Mucosa of descending colon (tissue), 3 donors: Measurements from ENCODE around the gene SLC26A9. TPM values are rescaled to one million over a fixed set of nuclear protein-coding genes. Genes with fewer than 3 reads are reported as not detected.

Experiments used
- ATAC-seq: fragments of 200-7000 bp; cut with Tn5 transposase; one replicate; pipeline ENCODE4 v1.9.1; 2020; ENCODE audit warnings: mild to moderate bottlenecking, moderate library complexity
- DNase-seq, 3 donors: peaks; one replicate each; pipeline ENCODE4 v3.0.0-alpha.2; 2020
- H3K36me3 ChIP-seq: fragments of 200-600 bp; one replicate; pipeline ENCODE4 v1.8.0; 2021; ENCODE audit warnings: low read depth, mild to moderate bottlenecking
- H3K4me1 ChIP-seq: fragments of 200-600 bp; one replicate; pipeline ENCODE4 v1.8.0; 2021; ENCODE audit warnings: low read depth, mild to moderate bottlenecking
- H3K4me3 ChIP-seq: fragments of 200-600 bp; one replicate; pipeline ENCODE4 v1.8.0; 2021; ENCODE audit warnings: mild to moderate bottlenecking
- H3K9me3 ChIP-seq: fragments of 200-600 bp; one replicate; pipeline ENCODE4 v1.8.0; 2021; ENCODE audit warnings: mild to moderate bottlenecking
- CTCF ChIP-seq: fragments of 200-600 bp; IDR thresholded peaks from one replicate; pipeline ENCODE4 v1.8.0; 2022; ENCODE audit warnings: antibody characterized with exemption, mild to moderate bottlenecking
- intact Hi-C, 2 donors: fragments of 100-400 bp; cut with DNase I in 1 of 2; cut with micrococcal nuclease in 1 of 2; formaldehyde crosslinking; loops; one replicate each; pipeline versions ENCODE4 v1.11.0 to v1.11.1; 2022; cut with DNase I, micrococcal nuclease
- total RNA-seq, 3 donors: library from RNA; stranded (reverse); fragmentation: NEBNext Ultra II Directional in 2 of 3; extraction: Animal tissue kit (Norgen Biotek cat#: 25700) in 2 of 3; gene quantifications; one replicate each; pipeline versions ENCODE4 v1.2.1 to v1.2.4, GENCODE V29; 2021 to 2023
- donor health status: DM: no; HTN: no; CAD: no; lungs with moderate emphysema.
- donor health status: DM: no; HTN: no; CAD: no.
- donor health status: DM: no; HTN: yes; CAD: no.

Gene SLC26A9
- total RNA-seq, 3 donors from 2014 or later, result not detected

- Histone ChIP-seq H3K36me3 (no peaks in the 10 kb centered on the region), H3K9me3 (no peaks in the 10 kb centered on the region), H3K4me3 (no peak overlapping the region), H3K4me1 (no peaks in the 10 kb centered on the region)
- DNase-seq (peak in 1 of 3 donors; percentile 12), ATAC-seq (peak; percentile 16)
- no peak for TF ChIP-seq CTCF
- intact Hi-C loops, result no loop called here
Observed at GRCh38 chr1:205939690-205940330, 3.4 kb downstream of the SLC26A9 start.

GRCh38 chr1:205938682-205939081 lies 4.6 kb downstream of the SLC26A9 start:
- no peaks in the 10 kb centered on the region for H3K9me3 ChIP-seq
- DNase-seq, result peak in 1 of 3 donors; percentile 2
- intact Hi-C loops, result no loop called here
- TF ChIP-seq CTCF, result no peak
- no peak for ATAC-seq
- H3K4me3 ChIP-seq, result no peak overlapping the region
- H3K4me1 ChIP-seq, result no peaks in the 10 kb centered on the region
- no peaks in the 10 kb centered on the region for H3K36me3 ChIP-seq

GRCh38 chr1:205936846-205937586 lies 6.2 kb downstream of the SLC26A9 start:
- no peaks in the 10 kb centered on the region for H3K9me3 ChIP-seq
- intact Hi-C loops, result no loop called here
- ATAC-seq (no peak), DNase-seq (peak in 1 of 3 donors; percentile 2)
- TF ChIP-seq CTCF, result no peak
- H3K4me3 ChIP-seq, result no peak overlapping the region
- H3K4me1 ChIP-seq, result no peaks in the 10 kb centered on the region
- no peaks in the 10 kb centered on the region for H3K36me3 ChIP-seq

DNA sequence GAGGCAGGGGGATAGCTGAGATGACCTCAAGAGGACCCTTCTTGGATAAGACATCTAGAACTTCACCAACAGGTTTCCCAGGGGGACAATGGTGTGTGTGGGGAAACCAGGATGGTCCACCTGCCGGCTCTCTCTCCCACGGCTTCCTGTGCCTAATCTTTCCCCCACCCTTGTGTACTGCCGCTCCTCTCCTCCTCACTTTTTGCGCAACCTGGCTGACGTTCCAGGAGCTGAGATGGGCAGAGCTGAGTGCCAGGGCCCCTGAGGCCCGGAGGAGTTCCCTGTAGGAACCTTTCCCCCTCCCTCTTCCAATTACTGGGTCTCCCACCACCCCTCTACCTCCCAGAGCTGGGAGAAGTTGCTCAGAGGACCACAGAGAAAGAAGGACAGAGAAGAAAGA lies 6.9 kb downstream of the SLC26A9 start:
- no peaks in the 10 kb centered on the region for H3K4me1 ChIP-seq
- no peaks in the 10 kb centered on the region for H3K36me3 ChIP-seq
- DNase-seq (no peak), ATAC-seq (no peak)
- no peaks in the 10 kb centered on the region for H3K9me3 ChIP-seq
- intact Hi-C loops, result no loop called here
- H3K4me3 ChIP-seq, result no peak overlapping the region
- TF ChIP-seq CTCF, result no peak

- DNase-seq, result no peak
Observed at GRCh38 chr1:205935869-205936268, 7.4 kb downstream of the SLC26A9 start.

More at GRCh38 chr1:205935869-205936268, 7.4 kb downstream of the SLC26A9 start:
- H3K4me3 ChIP-seq, result no peak overlapping the region
- no peak for ATAC-seq
- intact Hi-C loops, result no loop called here
- H3K36me3 ChIP-seq, result no peaks in the 10 kb centered on the region
- H3K9me3 ChIP-seq, result no peaks in the 10 kb centered on the region
- TF ChIP-seq CTCF, result no peak
- H3K4me1 ChIP-seq, result no peaks in the 10 kb centered on the region
